OCI-M1 (cell line): ENCODE measurements around the gene KAZN.
A peak's percentile ranks its signal among the peaks of the same experiment; 100 is the strongest.

Experiments
- DNase-seq: peaks from one replicate; lab custom pipeline; 2025; lab: John Stamatoyannopoulos, UW

The KAZN gene

GRCh38 chr1:14614341-14614740, 15.9 kb downstream of the KAZN start:
- DNase-seq: no peak

- no peak for DNase-seq
Observed at GRCh38 chr1:14615549-14616218, 17.2 kb downstream of the KAZN start.

GRCh38 chr1:14616632-14617396, 18.3 kb downstream of the KAZN start:
- DNase-seq: no peak

- DNase-seq: no peak
Observed at GRCh38 chr1:14617791-14618190, 19.3 kb downstream of the KAZN start.

- no peak for DNase-seq
Observed at GRCh38 chr1:14620941-14621340, 22.5 kb downstream of the KAZN start.

GRCh38 chr1:14623090-14623489, 24.6 kb downstream of the KAZN start:
- no peak for DNase-seq

- no peak for DNase-seq
Observed at GRCh38 chr1:14624941-14625340, 26.5 kb downstream of the KAZN start.

- no peak for DNase-seq
Observed at GRCh38 chr1:14625572-14625971, 27.1 kb downstream of the KAZN start.

- DNase-seq: no peak
Observed at GRCh38 chr1:14625996-14626395, 27.5 kb downstream of the KAZN start.

GRCh38 chr1:14626869-14627607, 28.6 kb downstream of the KAZN start:
- peak; percentile 1 for DNase-seq

- DNase-seq: no peak
Observed at GRCh38 chr1:14627608-14628489, 29.4 kb downstream of the KAZN start.

GRCh38 chr1:14629363-14630014, 31.0 kb downstream of the KAZN start:
- no peak for DNase-seq

GRCh38 chr1:14630986-14631385, 32.5 kb downstream of the KAZN start:
- no peak for DNase-seq

- no peak for DNase-seq
Observed at GRCh38 chr1:14631421-14631820, 32.9 kb downstream of the KAZN start.

- no peak for DNase-seq
Observed at GRCh38 chr1:14634486-14634885, 36.0 kb downstream of the KAZN start.

- DNase-seq: no peak
Observed at GRCh38 chr1:14635421-14635820, 36.9 kb downstream of the KAZN start.

GRCh38 chr1:14636897-14637632, 38.6 kb downstream of the KAZN start:
- no peak for DNase-seq

GRCh38 chr1:14639291-14640050, 41.0 kb downstream of the KAZN start:
- no peak for DNase-seq

GRCh38 chr1:14642712-14643111, 44.2 kb downstream of the KAZN start:
- DNase-seq: no peak

GRCh38 chr1:14646973-14647372, 48.5 kb downstream of the KAZN start:
- no peak for DNase-seq
